Ovary (tissue), 9 donors: ENCODE data around the gene TMTC2. TPM values are rescaled to one million over a fixed set of nuclear protein-coding genes. Genes with fewer than 3 reads are reported as not detected.

Source experiments
- DNase-seq, 5 donors: peaks; one replicate each; pipeline ENCODE4 v3.0.0-alpha.2; 2019 to 2020
- H3K27ac ChIP-seq, 2 donors: fragments of 200-600 bp; one replicate each; pipeline versions ENCODE4 v1.5.1 to v1.8.0; 2019 to 2022
- H3K27me3 ChIP-seq: fragments of 200-600 bp; one replicate; pipeline ENCODE4 v1.8.0; 2022
- H3K36me3 ChIP-seq: fragments of 200-600 bp; sonication (generic); one replicate; pipeline ENCODE4 v1.5.1; 2019
- H3K4me1 ChIP-seq: one replicate; pipeline ENCODE4 v1.8.1; 2013; ENCODE audit warnings: mild to moderate bottlenecking, moderate library complexity; ENCODE audit not compliant: insufficient read depth
- H3K4me3 ChIP-seq: fragments of 200-600 bp; sonication (generic); one replicate; pipeline ENCODE4 v1.5.1; 2017
- H3K9me3 ChIP-seq, 2 donors: fragments of 200-600 bp in 1 of 2; sonication (generic) in 1 of 2; one replicate each; pipeline versions ENCODE4 v1.5.1 to v1.8.1; 2013 to 2019; ENCODE audit warnings: mild to moderate bottlenecking in 1 of 2, moderate library complexity in 1 of 2
- EP300 ChIP-seq: sonication (generic); formaldehyde crosslinking; IDR thresholded peaks from one replicate; pipeline ENCODE4 v1.6.1; 2017; ENCODE audit warnings: antibody characterized with exemption
- POLR2A ChIP-seq: fragments of 450-650 bp; IDR thresholded peaks from one replicate; pipeline ENCODE4 v1.6.1; 2017; ENCODE audit warnings: antibody characterized with exemption, mild to moderate bottlenecking, moderate library complexity
- WGBS, 3 donors: extraction: QIAGEN DNeasy Blood & Tissue Kit in 1 of 3; methylation state at CpG; one replicate each; pipeline versions ENCODE4 v1.1.5 to v1.1.7; 2013 to 2017; 5-methylcytosine and 5-hydroxymethylcytosine counted together
- intact Hi-C, 4 donors: fragments of 100-400 bp; cut with DNase I; formaldehyde crosslinking; loops; one replicate each; pipeline versions ENCODE4 v1.11.0 to v1.15.1; 2022 to 2023
- polyA plus RNA-seq, 2 donors: library from polyadenylated mRNA; stranded (reverse); fragments of 200-250 nt in 1 of 2; fragments of 350-450 nt in 1 of 2; fragmentation: Illumina TruSeq in 1 of 2; extraction: RNeasy Lipid Tissue Mini Kit (QIAGEN cat#74804) in 1 of 2; gene quantifications; one replicate each; pipeline ENCODE4 v1.2.3, GENCODE V29; 2013 to 2014
- total RNA-seq, 7 donors: library from RNA; depleted of rRNA in 2 of 7; stranded (reverse); fragments of >200 nt in 2 of 7; fragmentation: NEBNext Ultra II Directional in 3 of 7; extraction: Animal tissue kit (Norgen Biotek cat#: 25700) in 3 of 7; gene quantifications; one replicate each; pipeline versions ENCODE4 v1.1.0 to v1.2.4, GENCODE V29; 2016 to 2023
- TF ChIP-seq, protein P1 (sequence below), 3 donors: fragments of 450-650 bp in 2 of 3; fragments of 200-600 bp in 1 of 3; IDR thresholded peaks; one replicate each; pipeline versions ENCODE4 v1.5.1 to v1.8.0; 2016 to 2022; ENCODE audit warnings: antibody characterized with exemption in 3 of 3, mild to moderate bottlenecking in 1 of 3
- donor health status: DM: no; HTN: no; CAD: no; lungs with moderate emphysema.
- donor health status: DM: no; HTN: no; CAD: no.
- donor health status: Bipolar disorder and iron deficiency.
- donor health status: DM: yes; HTN: yes; CAD: no.
- donor health status: DM: no; HTN: no; CAD: no.
- donor health status: DM: yes; HTN: yes; CAD: no.

TMTC2 gene
- total and polyA plus RNA-seq, 9 donors = 2.0 to 22.6 (median 5.6) TPM

- no peaks in the 10 kb centered on the region for H3K4me1 ChIP-seq
- DNase-seq = no peak
- H3K36me3 ChIP-seq = no peaks in the 10 kb centered on the region
- no peak overlapping the region for H3K27ac ChIP-seq
- H3K9me3 ChIP-seq = no peaks in the 10 kb centered on the region
- H3K4me3 ChIP-seq = no peak overlapping the region
- WGBS, 3 donors = 91 to 93% (median 92%) methylated on average over 3 of the region's 3 CpGs
- TF ChIP-seq, protein P1, sequence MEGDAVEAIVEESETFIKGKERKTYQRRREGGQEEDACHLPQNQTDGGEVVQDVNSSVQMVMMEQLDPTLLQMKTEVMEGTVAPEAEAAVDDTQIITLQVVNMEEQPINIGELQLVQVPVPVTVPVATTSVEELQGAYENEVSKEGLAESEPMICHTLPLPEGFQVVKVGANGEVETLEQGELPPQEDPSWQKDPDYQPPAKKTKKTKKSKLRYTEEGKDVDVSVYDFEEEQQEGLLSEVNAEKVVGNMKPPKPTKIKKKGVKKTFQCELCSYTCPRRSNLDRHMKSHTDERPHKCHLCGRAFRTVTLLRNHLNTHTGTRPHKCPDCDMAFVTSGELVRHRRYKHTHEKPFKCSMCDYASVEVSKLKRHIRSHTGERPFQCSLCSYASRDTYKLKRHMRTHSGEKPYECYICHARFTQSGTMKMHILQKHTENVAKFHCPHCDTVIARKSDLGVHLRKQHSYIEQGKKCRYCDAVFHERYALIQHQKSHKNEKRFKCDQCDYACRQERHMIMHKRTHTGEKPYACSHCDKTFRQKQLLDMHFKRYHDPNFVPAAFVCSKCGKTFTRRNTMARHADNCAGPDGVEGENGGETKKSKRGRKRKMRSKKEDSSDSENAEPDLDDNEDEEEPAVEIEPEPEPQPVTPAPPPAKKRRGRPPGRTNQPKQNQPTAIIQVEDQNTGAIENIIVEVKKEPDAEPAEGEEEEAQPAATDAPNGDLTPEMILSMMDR (IDR thresholded peaks at IDR 0.05) = no peak
- TF ChIP-seq POLR2A (no peak), EP300 (no peak)
- no peaks in the 10 kb centered on the region for H3K27me3 ChIP-seq
- intact Hi-C loops = no loop called here
Measured at GRCh38 chr12:82858534-82858917, 171.8 kb downstream of the TMTC2 start.

- no peaks in the 10 kb centered on the region for H3K27me3 ChIP-seq
- no peaks in the 10 kb centered on the region for H3K9me3 ChIP-seq
- no peaks in the 10 kb centered on the region for H3K4me1 ChIP-seq
- DNase-seq = no peak
- intact Hi-C loops = no loop called here
- no peak overlapping the region for H3K4me3 ChIP-seq
- H3K27ac ChIP-seq = no peak overlapping the region
- WGBS, 3 donors = 5 to 25% (median 13%) methylated on average over 1 of the region's 1 CpG
- TF ChIP-seq EP300 = no peak
- TF ChIP-seq, protein P1 (IDR thresholded peaks at IDR 0.05) = no peak
- no peak for TF ChIP-seq POLR2A
- H3K36me3 ChIP-seq = no peaks in the 10 kb centered on the region
Measured at GRCh38 chr12:82862069-82862841, 175.5 kb downstream of the TMTC2 start.

DNA sequence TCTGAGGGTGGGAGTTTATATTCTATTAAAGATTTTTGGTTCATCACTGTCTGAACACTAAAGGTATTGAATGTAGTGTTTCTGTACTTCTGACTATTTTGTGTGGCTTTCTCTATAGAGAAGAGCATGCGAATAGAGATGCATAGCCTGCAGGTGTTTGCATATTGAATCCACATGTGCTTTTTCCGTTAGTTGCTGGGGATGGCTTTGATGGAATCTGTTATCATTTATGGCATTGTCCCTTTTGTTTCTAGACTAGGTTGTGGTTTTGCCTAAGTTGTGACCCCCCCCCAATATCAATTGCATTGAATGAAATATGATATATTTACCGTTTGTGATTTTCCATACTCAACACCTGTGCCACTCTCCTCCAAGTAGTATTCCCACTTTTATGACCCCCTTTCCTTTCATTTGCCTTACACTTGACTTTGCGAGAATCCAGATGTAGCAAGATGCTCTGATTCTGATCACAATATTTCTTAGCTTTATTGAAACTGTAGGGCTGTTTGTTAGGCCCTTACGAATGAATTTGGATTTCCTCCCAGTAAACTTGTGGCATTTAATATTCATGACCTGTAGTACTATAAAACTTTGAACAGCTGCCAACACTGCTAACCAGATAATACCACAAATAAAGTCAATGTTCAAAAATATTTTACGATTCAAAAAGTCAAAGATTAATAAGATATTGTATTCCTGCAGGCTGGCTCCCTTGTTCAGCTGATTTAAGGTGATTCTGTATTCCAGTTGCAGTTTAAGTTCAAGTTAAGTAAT lies 176.4 kb downstream of the TMTC2 start:
- Histone ChIP-seq H3K27ac (no peak overlapping the region), H3K36me3 (no peaks in the 10 kb centered on the region), H3K4me1 (no peaks in the 10 kb centered on the region), H3K9me3 (no peaks in the 10 kb centered on the region), H3K27me3 (no peaks in the 10 kb centered on the region), H3K4me3 (no peak overlapping the region)
- intact Hi-C loops = no loop called here
- DNase-seq = no peak
- TF ChIP-seq, protein P1 (IDR thresholded peaks at IDR 0.05) = no peak
- TF ChIP-seq EP300 (no peak), POLR2A (no peak)
- WGBS, 3 donors = 78 to 87% (median 85%) methylated on average over 6 of the region's 6 CpGs

- intact Hi-C loops = no loop called here
- DNase-seq = no peak
- Histone ChIP-seq H3K36me3 (no peaks in the 10 kb centered on the region), H3K4me1 (no peaks in the 10 kb centered on the region), H3K27me3 (no peaks in the 10 kb centered on the region), H3K4me3 (no peak overlapping the region), H3K9me3 (no peaks in the 10 kb centered on the region), H3K27ac (no peak overlapping the region)
- TF ChIP-seq, protein P1 (IDR thresholded peaks at IDR 0.05) = no peak
- TF ChIP-seq POLR2A = no peak
- TF ChIP-seq EP300 = no peak
- 91 to 97% (median 97%) methylated on average over 4 of the region's 4 CpGs for WGBS, 3 donors
Measured at GRCh38 chr12:82866227-82866775, 179.6 kb downstream of the TMTC2 start.
